ENCODE data around the gene MYF5.
"Not testable (repeated sequence)": the region's sequence is repeated elsewhere in the genome, so short reads cannot be mapped to it uniquely, and the experiment has no call there.

The MYF5 gene

DNA sequence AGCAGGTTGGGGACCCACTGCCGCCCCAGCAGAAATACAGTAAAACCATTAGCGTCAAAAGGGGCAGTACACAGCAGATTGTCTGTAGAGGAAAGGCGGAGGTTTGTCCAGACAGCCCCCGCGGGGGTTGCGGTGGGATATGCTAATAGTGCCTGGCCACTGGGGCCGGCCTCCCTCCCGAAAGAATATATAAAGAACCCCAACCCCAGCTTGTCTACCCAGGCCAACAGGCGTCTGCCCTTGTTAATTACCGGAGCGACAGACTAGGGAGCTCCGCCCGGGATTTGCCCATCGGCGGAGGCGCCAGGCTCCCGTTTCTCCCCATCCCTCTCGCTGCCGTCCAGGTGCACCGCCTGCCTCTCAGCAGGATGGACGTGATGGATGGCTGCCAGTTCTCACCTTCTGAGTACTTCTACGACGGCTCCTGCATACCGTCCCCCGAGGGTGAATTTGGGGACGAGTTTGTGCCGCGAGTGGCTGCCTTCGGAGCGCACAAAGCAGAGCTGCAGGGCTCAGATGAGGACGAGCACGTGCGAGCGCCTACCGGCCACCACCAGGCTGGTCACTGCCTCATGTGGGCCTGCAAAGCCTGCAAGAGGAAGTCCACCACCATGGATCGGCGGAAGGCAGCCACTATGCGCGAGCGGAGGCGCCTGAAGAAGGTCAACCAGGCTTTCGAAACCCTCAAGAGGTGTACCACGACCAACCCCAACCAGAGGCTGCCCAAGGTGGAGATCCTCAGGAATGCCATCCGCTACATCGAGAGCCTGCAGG, at the start of gene MYF5:
Gene MYF5, plus strand, starts transcription at position 217 of the 774 bp plus-strand sequence. Its CDS starts 152 bp downstream, at position 369.
- no peak within 1 kb of the TSS for H3K4me3 ChIP-seq (ENCODE audit: low read depth, low read length)

DNA sequence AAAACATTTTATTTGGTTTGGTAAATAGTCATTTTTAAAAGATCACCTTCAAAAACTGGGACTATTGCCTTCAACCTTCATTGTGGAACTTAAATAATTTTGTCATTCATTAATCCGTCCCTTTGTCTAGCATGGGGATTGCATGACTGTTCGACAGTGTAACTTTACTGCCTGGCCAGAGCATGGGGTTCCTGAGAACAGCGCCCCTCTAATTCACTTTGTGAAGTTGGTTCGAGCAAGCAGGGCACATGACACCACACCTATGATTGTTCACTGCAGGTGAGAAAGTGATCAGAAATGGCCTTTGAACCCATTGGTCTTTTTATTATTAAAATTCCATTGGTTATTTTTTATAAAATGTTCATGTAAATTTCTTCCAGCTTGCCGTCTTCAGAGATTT, 46.5 kb upstream of the MYF5 start:
- no peak overlapping the region for H3K4me3 ChIP-seq (ENCODE audit: low read depth, low read length)

DNA sequence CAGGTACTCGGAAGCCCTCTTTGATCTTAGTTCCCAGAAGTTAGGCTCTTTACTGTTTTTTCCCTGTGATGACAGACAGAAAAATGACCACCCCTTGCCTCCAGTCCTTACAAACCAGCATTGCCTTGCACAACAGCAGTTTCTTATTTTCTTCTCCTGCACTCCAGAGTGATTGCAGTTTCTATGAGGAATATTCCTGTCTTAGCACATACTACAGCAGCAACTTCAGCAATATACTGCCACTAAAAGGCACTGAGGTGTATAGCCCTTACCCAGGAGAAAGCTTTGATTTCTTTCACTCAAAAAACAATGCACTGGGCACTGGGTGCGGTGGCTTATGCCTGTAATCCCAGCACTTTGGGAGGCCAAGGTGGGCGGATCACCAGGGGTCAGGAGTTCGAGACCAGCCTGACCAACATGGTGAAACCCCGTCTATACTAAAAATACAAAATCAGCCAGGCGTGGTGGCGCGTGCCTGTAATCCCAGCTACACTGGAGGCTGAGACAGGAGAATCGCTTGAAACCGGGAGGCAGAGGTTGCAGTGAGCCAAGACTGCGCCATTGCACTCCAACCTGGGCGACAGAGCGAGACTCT, 40.6 kb upstream of the MYF5 start:
- not testable (repeated sequence) for H3K4me3 ChIP-seq (ENCODE audit: low read depth, low read length)

DNA sequence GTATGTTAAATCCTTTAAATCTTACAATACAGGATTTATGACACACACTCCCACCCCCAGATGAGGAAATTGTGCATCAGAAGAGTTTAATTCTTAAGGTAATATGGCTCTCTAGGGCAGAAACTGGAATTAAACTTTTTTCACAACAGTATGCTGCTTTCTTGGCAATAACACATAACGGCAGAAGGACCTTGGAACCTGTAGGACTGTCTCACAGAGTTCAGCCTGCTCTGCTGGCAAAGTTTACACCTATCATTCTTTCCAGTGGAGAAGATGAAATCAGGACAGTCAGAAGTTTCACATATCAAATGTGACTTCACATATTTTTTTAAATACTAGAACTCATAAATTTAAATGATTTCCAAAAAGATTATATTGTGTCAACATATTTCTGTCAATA, 39.9 kb upstream of the MYF5 start:
- H3K4me3 ChIP-seq (ENCODE audit: low read depth, low read length), result no peak overlapping the region

DNA sequence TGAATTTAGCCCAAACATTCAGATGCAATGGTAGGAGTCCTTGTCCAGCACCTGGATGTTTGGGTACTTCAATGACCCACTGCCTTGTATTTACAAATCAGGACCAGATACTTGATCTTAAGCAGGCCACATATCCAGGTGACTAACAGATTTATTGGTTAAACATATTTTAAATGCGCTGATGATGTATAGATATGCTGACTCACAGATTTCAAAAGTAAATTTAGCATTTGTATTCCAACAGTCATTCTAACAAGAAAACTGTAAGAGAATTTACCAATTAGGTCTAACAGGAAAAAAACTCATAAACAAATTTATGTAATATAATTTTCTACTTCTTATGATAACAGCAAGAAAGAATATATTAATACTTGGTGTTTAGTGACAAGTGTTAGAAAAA, 38.7 kb upstream of the MYF5 start:
- H3K4me3 ChIP-seq (ENCODE audit: low read depth, low read length), result no peak overlapping the region

DNA sequence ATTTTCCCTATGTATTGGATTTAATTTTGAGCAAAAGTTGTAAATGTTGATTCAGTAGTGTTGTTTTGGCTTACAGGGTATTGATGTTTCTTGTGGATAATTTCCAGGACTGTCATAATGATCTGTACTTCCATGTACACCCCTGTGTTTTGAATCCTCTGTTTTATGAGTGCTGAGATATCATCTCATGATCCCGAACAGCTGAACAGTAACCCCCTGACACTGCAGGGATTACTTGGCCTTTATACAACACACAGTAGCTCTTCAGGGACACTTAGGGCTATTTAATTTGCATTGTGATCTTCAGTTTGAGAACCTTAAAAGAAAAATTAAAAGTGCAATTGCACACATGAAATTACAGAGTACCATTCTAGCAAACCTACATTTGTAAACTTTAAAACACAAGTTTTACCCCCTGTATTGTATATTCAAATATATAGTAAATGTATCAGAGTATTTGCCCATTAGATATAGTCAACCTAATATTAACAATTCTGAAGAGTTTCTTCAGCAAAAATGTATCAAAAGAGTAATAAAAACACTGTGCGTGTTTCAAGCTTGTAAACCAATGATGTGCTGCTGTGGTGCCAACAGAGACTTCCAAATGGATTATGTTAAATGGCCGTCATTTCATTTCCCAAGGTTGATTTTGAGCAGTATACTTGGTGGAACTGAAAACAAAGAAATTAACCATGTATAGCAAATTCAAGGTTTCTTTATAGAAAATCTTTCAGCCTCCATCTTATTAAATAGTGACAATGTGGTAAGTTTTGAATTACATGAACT, 37.2 kb upstream of the MYF5 start:
- H3K4me3 ChIP-seq (ENCODE audit: low read depth, low read length), result no peak overlapping the region

DNA sequence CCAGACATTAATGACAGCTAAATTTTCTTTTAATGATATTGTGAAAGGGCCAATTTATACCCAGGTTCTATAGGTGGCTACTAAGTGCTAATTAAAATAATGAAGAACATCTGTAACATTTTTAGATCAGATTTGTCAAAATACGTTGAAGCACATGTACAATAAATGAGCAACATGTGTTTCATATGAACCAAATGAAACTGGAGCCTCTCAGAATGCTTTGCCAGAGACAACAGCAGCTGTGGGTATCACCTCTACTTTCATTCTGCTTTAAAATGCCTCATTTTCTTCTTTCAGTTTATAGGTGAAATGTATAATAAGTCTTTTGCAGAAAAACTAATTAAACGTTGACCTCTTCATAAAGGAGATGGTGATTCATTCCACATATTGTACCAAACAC, 35.4 kb upstream of the MYF5 start:
- no peak overlapping the region for H3K4me3 ChIP-seq (ENCODE audit: low read depth, low read length)

DNA sequence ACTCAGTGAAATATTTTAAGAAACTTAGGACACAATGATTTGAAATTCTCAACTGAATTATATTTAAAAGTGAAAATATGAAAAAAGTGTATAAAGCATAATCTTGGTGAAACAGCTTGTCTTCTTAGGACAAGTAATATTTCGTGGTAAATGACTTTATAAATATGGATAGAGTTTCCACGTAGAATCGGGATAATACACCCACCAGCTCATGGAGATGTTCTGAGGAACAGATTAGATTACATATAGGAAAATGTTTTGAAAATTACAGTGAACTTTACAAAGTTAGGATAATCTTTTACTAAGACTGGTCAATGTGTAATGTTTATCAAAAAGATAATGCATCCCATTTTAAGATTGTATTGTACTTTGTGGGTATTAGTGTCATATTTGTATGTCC, 34.9 kb upstream of the MYF5 start:
- no peak overlapping the region for H3K4me3 ChIP-seq (ENCODE audit: low read depth, low read length)

DNA sequence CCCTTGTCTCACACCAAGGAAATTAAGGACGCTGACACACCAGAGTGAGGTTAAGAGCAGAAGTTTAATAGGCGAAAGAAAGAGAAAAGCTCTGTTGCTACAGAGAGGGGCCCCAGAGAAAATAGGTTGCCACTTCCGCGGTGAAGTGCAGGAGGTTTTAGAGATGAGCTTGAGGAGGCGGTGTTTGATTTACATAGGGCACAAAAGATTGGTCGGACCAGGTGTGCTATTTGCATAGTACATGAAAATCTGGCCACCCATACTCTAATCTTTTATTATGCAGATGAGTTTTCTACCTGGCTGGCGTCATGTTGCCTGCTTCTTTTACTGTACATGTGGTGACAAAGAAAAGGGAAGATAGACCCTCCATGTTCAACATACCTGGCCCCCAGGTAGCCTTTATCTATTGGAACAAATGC, 32.6 kb upstream of the MYF5 start:
- H3K4me3 ChIP-seq (ENCODE audit: low read depth, low read length), result no peak overlapping the region

DNA sequence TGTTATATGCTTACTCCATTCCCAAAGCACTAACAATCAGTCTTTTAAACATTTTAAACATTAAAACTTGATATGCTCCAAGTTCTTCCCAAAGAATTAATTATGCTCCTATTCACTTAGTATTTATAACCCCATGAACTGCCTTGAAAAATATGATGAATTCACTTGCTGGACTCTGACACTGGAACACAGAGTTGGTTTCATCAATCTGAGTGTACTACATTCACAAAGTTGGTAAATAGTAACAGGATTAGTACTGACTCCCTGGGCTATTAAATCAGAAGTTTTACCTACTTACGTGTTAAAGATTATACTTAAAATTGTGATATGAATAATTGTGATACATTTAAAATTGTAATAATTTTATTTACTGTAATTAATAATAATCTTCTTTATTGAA, 26.6 kb upstream of the MYF5 start:
- no peak overlapping the region for H3K4me3 ChIP-seq (ENCODE audit: low read depth, low read length)

DNA sequence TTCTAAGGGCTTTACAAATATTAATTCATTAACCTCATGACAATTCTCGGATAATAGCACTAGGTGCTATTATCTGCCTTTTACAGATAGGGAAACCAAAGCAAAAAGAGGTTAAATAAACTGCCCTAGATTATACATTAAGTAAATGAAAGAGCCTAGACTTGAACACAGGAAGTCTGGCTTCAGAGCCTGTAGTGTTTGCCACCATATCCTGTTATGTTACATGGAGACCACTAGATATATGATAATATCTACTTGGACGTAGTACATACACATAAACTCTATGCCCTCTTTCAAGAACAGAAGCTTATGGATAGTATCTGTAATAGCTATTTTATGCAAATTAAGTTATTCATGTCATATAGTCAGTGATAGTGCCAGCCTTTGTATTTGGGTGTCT, 26.2 kb upstream of the MYF5 start:
- H3K4me3 ChIP-seq (ENCODE audit: low read depth, low read length), result no peak overlapping the region

DNA sequence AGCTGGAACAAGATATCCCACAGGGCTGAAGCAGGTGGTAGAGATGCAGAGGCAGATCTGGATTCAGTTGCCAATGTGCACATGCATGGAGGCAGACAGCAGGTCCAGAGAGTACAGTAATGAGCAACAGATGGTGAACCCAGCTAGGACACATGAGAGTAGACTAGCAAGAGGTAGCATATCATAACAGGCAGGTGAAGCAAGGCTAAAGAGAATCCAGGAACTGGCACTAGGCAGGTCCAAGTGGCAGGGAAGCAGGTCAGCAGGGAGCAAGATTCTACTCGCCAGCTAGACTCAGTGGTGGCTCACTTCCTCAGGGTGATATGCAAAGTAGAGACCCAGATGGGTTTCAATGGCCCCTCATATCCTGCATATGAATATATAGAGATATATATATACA, 24.6 kb upstream of the MYF5 start:
- H3K4me3 ChIP-seq (ENCODE audit: low read depth, low read length), result no peak overlapping the region

DNA sequence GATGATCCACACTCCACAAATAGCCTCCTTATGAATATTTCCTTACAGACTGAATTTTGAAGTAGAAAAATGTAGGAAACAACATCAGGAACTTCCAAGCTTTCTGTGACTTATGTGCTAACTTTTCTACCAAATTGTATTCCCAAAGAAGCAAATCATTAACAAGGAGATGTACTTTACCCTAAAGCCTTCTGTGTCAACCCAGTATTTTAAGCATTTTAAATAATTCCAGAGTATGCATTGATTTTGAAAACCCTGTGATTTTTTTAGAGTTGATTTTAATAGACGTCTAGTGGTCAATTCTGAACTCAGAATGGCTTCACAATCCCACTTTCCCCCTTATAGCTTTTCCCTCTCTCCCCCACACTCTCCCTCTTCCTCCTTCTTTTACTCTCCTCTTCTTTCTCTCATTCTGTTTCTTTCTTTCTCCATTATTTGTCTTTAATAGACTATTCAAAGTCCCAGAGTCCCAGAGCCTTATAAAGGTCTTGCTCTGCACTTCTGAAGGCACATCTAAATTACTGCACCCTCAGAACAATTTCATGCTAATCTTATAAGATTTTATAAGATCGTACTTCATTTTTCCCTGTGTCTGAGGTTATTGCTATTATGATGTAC, 19.3 kb upstream of the MYF5 start:
- no peak overlapping the region for H3K4me3 ChIP-seq (ENCODE audit: low read depth, low read length)

DNA sequence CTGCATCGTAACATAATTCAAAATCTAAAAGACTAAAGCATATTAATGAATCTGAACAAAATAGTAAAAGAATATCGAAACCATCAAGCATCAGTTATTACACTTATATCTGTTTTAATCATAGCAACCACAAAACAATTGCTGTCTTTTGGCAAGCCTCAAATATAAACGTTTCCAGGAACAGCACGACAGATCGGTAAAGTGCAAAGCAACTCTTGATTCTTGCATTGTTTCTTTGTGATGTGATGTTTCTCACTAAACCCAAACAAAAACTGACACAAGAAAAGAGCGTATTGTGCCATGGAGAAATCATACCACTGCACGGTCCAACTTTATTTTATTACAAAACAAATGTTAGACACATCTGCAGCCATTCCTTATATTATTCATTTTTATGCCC, 18.5 kb upstream of the MYF5 start:
- no peak overlapping the region for H3K4me3 ChIP-seq (ENCODE audit: low read depth, low read length)

DNA sequence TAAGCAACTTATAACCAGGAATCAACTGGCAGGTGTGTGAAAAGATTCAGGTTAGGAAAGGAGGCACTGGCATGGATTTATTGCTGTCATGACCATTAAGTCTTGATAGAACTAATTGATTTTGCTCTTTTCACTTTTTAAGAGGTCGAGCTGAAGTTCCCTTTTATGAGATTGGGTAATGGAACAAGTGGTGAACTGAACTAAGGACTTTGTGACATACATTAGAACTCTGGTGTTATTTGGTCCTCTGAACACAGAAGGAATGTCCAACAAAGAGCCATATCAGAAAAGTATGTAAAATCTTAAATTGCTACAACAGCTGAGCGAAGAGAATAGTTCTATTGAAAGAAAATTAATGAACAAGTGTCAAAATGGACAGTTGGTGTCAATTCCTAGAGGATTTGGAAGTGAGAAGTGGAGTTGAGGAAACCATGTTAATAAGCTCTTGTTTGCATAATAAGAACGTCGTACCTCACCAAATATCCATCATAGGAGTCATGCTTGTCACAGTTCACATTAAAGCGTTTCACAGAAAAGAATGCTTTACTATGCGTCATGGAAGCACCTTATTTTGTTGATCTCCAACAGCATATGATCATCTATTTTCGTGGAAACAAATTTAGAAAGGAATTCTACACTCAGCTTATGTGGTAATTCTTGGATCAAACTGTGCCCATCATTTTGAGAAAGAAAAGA, 17.7 kb upstream of the MYF5 start:
- no peak overlapping the region for H3K4me3 ChIP-seq (ENCODE audit: low read depth, low read length)

DNA sequence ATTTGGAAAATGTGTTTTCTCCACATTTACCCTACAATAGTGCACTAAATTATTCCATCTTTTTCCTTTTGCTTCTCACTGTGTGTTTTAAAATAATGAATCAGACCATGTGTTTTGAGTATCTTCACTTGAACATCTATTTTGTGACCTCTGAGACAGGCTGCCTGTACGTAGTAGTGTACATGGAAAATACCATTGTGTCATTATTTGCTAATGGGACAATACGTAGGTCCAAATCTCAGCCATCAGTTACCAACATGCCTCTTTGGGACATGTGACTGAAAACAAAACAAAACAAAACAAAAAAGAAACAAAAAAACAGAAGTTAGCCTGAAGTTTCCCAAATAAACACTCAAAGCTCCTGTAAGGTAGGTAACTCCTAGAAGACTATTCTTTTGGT, 16.4 kb upstream of the MYF5 start:
- H3K4me3 ChIP-seq (ENCODE audit: low read depth, low read length), result no peak overlapping the region

DNA sequence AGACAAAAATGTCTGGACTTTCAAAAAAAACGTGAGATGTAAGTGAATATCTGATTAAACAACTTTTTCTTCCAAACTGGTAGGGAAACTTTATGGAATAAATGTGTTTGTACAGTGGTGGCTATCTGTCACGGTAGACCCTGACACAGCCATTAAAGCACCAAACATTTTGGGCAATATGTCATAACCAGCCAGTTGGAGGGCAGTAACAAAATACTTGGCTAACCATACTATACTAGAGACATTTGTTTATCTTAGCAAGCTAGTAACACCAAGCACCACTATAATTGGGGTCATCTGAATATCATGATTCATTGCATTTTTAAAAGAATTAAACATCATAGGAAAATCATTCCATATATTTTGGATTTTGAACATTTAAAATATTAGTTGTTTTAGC, 15.3 kb upstream of the MYF5 start:
- H3K4me3 ChIP-seq (ENCODE audit: low read depth, low read length), result no peak overlapping the region

DNA sequence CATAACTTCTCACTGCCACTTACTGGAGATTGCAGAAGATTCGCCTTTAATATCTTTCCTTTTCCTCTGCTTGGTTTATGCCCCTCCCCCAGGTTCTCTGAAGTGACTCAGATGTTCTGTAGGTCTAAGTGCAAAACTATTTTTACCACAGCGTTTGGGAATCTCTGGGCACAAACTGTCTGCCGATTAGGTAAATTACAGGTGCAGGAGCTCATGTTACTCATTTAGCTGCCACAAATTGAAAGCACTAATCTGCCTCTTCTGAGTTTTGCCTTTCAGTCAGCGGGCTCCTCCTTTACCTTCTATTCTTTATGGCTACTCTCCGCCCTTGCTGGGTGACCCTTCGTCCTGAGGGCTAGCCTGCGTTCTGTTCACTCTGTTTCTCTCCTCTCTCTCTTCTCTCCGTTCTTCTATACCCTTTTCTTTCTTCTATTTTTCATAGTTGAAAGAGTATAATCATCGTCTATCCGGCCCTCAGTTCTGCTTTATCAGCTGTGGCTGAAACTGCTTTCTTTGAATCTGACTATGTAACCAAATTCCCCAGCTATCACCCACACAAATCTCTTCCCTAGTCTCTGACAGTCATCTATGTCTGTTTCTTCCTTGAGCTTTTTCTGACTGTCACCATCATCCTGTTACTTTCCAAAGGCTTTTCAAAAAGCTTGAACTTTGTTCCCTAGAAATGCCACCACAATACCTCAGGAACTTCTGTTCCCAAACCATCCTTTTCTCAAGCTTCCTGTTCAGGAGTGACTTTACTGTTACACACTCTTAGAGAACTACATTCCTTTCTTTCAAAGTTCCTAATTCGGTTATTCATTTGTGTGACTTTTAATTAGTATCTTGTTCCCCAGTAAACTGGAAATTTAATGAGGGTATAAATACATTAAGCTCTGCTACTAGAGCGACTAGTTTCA, 13.6 kb upstream of the MYF5 start:
- no peak overlapping the region for H3K4me3 ChIP-seq (ENCODE audit: low read depth, low read length)

DNA sequence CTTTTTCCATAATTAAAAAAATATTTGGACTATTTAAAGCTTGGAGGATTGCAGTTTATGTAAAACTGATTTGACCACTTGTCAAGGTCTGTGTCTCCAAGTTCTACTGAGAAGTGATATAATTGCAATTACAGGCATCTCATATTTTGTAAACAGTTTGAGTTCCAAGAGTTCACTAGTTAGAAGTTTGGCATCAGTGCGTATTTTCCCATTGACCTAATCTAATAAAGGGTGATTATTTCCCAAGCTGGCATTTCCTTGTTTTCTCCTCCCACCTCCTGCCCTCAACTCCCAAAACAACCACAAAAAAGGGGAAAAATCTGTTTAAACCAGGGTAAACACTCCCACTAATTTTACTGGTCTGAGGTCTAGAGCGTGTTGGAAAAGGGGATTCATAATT, 12.3 kb upstream of the MYF5 start:
- H3K4me3 ChIP-seq (ENCODE audit: low read depth, low read length), result no peak overlapping the region
